H1 (cell line): Measurements from ENCODE around the gene NDFIP2. TPM values are rescaled to one million over a fixed set of nuclear protein-coding genes. Genes with fewer than 3 reads are reported as not detected.

ENCODE experiments used
- CTCF ChIA-PET: fragments of 300-600 bp; sonication (Branson Sonifier 250); formaldehyde crosslinking; loops from one replicate; lab custom pipeline; 2021; ENCODE audit not compliant: partially characterized antibody; lab: Charles Lee
- POLR2A ChIA-PET: fragments of 300-600 bp; sonication (Branson Sonifier 250); formaldehyde crosslinking; loops from one replicate; lab custom pipeline; 2021; ENCODE audit warnings: inconsistent platforms; ENCODE audit not compliant: partially characterized antibody; lab: Charles Lee
- DNase-seq, 2 experiments: peaks; one replicate each; pipeline versions ENCODE4 v3.0.0 to v3.0.0-alpha.2; 2010 to 2022; ENCODE audit warnings: low spot score in 2 of 2, low read depth in 1 of 2, mixed read lengths in 1 of 2
- FAIRE-seq: peaks from 2 replicates; lab custom pipeline; 2011; peaks lifted over from hg19 to GRCh38; lab: Jason Lieb, UNC
- H2AFZ ChIP-seq: 2 replicates; pipeline ENCODE4 v1.8.1; 2012; ENCODE audit warnings: low read length, inconsistent platforms
- H2AK5ac ChIP-seq: 2 replicates; pipeline ENCODE4 v1.6.1; 2013; ENCODE audit warnings: low read depth, low read length
- H2BK120ac ChIP-seq: replicated peaks from 2 replicates; pipeline ENCODE3; 2013; ENCODE audit warnings: low read depth, low read length, inconsistent platforms
- H2BK12ac ChIP-seq: 2 replicates; pipeline ENCODE4 v1.6.1; 2013; ENCODE audit warnings: low read depth, low read length
- H2BK15ac ChIP-seq: 2 replicates; pipeline ENCODE4 v1.6.1; 2013; ENCODE audit warnings: low read length
- H2BK20ac ChIP-seq: 2 replicates; pipeline ENCODE4 v1.6.1; 2013; ENCODE audit warnings: low read length
- H2BK5ac ChIP-seq: 2 replicates; pipeline ENCODE4 v1.6.1; 2013; ENCODE audit warnings: low read depth, low read length
- H3K14ac ChIP-seq: 2 replicates; pipeline ENCODE4 v1.6.1; 2013; ENCODE audit warnings: inconsistent platforms; ENCODE audit not compliant: insufficient read length
- H3K18ac ChIP-seq: 2 replicates; pipeline ENCODE4 v1.6.1; 2013; ENCODE audit warnings: low read length; ENCODE audit errors: extremely low read depth
- H3K23ac ChIP-seq: 2 replicates; pipeline ENCODE4 v1.6.1; 2013; ENCODE audit warnings: inconsistent platforms; ENCODE audit not compliant: insufficient read length
- H3K23me2 ChIP-seq: 2 replicates; pipeline ENCODE4 v1.6.1; 2013; ENCODE audit warnings: low read depth, low read length
- H3K27ac ChIP-seq: 2 replicates; pipeline ENCODE4 v1.6.1; 2011; ENCODE audit warnings: low read depth, low read length, inconsistent platforms
- H3K27me3 ChIP-seq, 4 experiments: replicated peaks in 1 of 4; 1 replicate in 1 of 4; 2 replicates in 3 of 4; pipeline versions ENCODE4 v1.6.1 to v1.8.1; 2011 to 2013; ENCODE audit warnings: low read length in 3 of 4, mild to moderate bottlenecking in 3 of 4, inconsistent platforms in 2 of 4, mixed read lengths in 2 of 4, moderate library complexity in 1 of 4; ENCODE audit not compliant: control insufficient read depth in 3 of 4, insufficient read depth in 3 of 4; ENCODE audit errors: extremely low read depth in 1 of 4
- H3K36me3 ChIP-seq, 4 experiments: 2 replicates each; pipeline versions ENCODE4 v1.6.1 to v1.8.1; 2011 to 2013; ENCODE audit warnings: mild to moderate bottlenecking in 4 of 4, low read length in 3 of 4, moderate library complexity in 2 of 4, control low read depth in 1 of 4, inconsistent platforms in 1 of 4; ENCODE audit not compliant: insufficient read depth in 4 of 4, control insufficient read depth in 2 of 4
- H3K4ac ChIP-seq: replicated peaks from 2 replicates; pipeline ENCODE3; 2013; ENCODE audit warnings: low read length, low read depth, mixed read lengths, inconsistent platforms; ENCODE audit not compliant: insufficient read length
- H3K4me1 ChIP-seq, 4 experiments: replicated peaks in 1 of 4; 1 replicate in 1 of 4; 2 replicates in 3 of 4; pipeline versions ENCODE4 v1.6.1 to v1.8.1; 2011 to 2013; ENCODE audit warnings: low read length in 3 of 4, inconsistent platforms in 2 of 4, mixed read lengths in 1 of 4; ENCODE audit not compliant: insufficient read depth in 4 of 4, control insufficient read depth in 3 of 4
- H3K4me2 ChIP-seq, 2 experiments: 2 replicates each; pipeline versions ENCODE4 v1.6.1 to v1.8.1; 2011 to 2013; ENCODE audit warnings: low read depth in 2 of 2, low read length in 2 of 2, control low read depth in 1 of 2, inconsistent platforms in 1 of 2, mild to moderate bottlenecking in 1 of 2; ENCODE audit not compliant: insufficient read depth in 1 of 2
- H3K4me3 ChIP-seq, 4 experiments: fragments of 200-600, 300-600 bp in 1 of 4; sonication (generic), shearing (Covaris generic), sonication (Bioruptor Twin) in 1 of 4; 2 replicates each; pipeline versions ENCODE4 v1.5.1 to v1.8.1; 2011 to 2016; ENCODE audit warnings: low read length in 4 of 4, low read depth in 3 of 4, control low read depth in 2 of 4, inconsistent platforms in 2 of 4, mild to moderate bottlenecking in 2 of 4, mixed read lengths in 1 of 4, moderate library complexity in 1 of 4; ENCODE audit not compliant: insufficient read depth in 2 of 4; ENCODE audit errors: extremely low read depth in 1 of 4
- H3K56ac ChIP-seq: replicated peaks from 2 replicates; pipeline ENCODE3; 2013; ENCODE audit warnings: low read depth, mild to moderate bottlenecking, mixed read lengths, low read length, inconsistent platforms; ENCODE audit not compliant: insufficient read length
- H3K79me1 ChIP-seq: 2 replicates; pipeline ENCODE4 v1.6.1; 2013; ENCODE audit warnings: low read depth, low read length, control low read depth
- H3K79me2 ChIP-seq, 2 experiments: 2 replicates each; pipeline versions ENCODE4 v1.6.1 to v1.8.1; 2012 to 2013; ENCODE audit warnings: low read length in 2 of 2, mild to moderate bottlenecking in 2 of 2, inconsistent platforms in 1 of 2; ENCODE audit not compliant: insufficient read depth in 2 of 2, control insufficient read depth in 1 of 2
- H3K9ac ChIP-seq, 4 experiments: replicated peaks in 1 of 4; 1 replicate in 1 of 4; 2 replicates in 3 of 4; pipeline versions ENCODE4 v1.6.1 to v1.8.1; 2011 to 2013; ENCODE audit warnings: low read depth in 3 of 4, low read length in 3 of 4, control low read depth in 2 of 4, mild to moderate bottlenecking in 2 of 4, moderate library complexity in 2 of 4, inconsistent platforms in 1 of 4; ENCODE audit errors: extremely low read depth in 1 of 4
- H3K9me3 ChIP-seq, 2 experiments: 2 replicates each; pipeline versions ENCODE4 v1.6.1 to v1.8.1; 2012 to 2013; ENCODE audit warnings: mild to moderate bottlenecking in 2 of 2, moderate library complexity in 2 of 2, control low read depth in 1 of 2, inconsistent platforms in 1 of 2, low read depth in 1 of 2, low read length in 1 of 2, mixed read lengths in 1 of 2; ENCODE audit not compliant: insufficient read depth in 2 of 2
- H4K20me1 ChIP-seq, 2 experiments: replicated peaks in 1 of 2; 2 replicates each; pipeline versions ENCODE3 to v1.8.1; 2011 to 2013; ENCODE audit warnings: inconsistent platforms in 2 of 2, low read length in 2 of 2, mild to moderate bottlenecking in 1 of 2; ENCODE audit not compliant: insufficient read depth in 2 of 2, control insufficient read depth in 1 of 2
- H4K5ac ChIP-seq: 2 replicates; pipeline ENCODE4 v1.6.1; 2013; ENCODE audit warnings: low read length, low read depth, mixed read lengths, inconsistent platforms; ENCODE audit not compliant: insufficient read length
- H4K8ac ChIP-seq: 2 replicates; pipeline ENCODE4 v1.8.0; 2013; ENCODE audit warnings: mild to moderate bottlenecking, moderate library complexity, low read length, inconsistent platforms; ENCODE audit not compliant: insufficient read depth; ENCODE audit errors: extremely low read depth
- H4K91ac ChIP-seq: replicated peaks from 2 replicates; pipeline ENCODE3; 2013; ENCODE audit warnings: low read length, mixed read lengths, inconsistent platforms; ENCODE audit not compliant: insufficient read length
- BCL11A ChIP-seq, 2 experiments: IDR thresholded peaks; one replicate each; pipeline ENCODE4 v1.6.1; 2011; ENCODE audit warnings: low read depth in 2 of 2, low read length in 2 of 2, mild to moderate bottlenecking in 2 of 2
- BRCA1 ChIP-seq: IDR thresholded peaks from 2 replicates; pipeline ENCODE4 v1.6.1; 2012; ENCODE audit warnings: low read depth, low read length, improper control_type of control experiment
- HDAC6 ChIP-seq: IDR thresholded peaks from one replicate; pipeline ENCODE4 v1.7.1; 2012; ENCODE audit warnings: low read depth, mild to moderate bottlenecking, inconsistent platforms, low read length, moderate library complexity
- JUND ChIP-seq: IDR thresholded peaks from 2 replicates; pipeline ENCODE4 v1.6.1; 2011; ENCODE audit warnings: mild to moderate bottlenecking, improper control_type of control experiment, low read length
- RXRA ChIP-seq: IDR thresholded peaks from 2 replicates; pipeline ENCODE4 v1.6.1; 2011; ENCODE audit warnings: low read depth, mild to moderate bottlenecking, low read length, moderate library complexity; ENCODE audit not compliant: insufficient read depth
- SAP30 ChIP-seq: fragments of 300-600 bp; sonication (generic); IDR thresholded peaks from 2 replicates; pipeline ENCODE4 v1.7.1; 2012; ENCODE audit warnings: low read length, moderate library complexity, mild to moderate bottlenecking, inconsistent platforms; ENCODE audit not compliant: insufficient read depth, insufficient replicate concordance
- SIX5 ChIP-seq: IDR thresholded peaks from 2 replicates; pipeline ENCODE4 v1.6.1; 2011; ENCODE audit warnings: mild to moderate bottlenecking, low read depth, low read length
- TEAD4 ChIP-seq: IDR thresholded peaks from 2 replicates; pipeline ENCODE4 v1.6.1; 2012; ENCODE audit warnings: low read depth, low read length, inconsistent platforms, mixed read lengths
- YY1 ChIP-seq: IDR thresholded peaks from 2 replicates; pipeline ENCODE4 v1.6.1; 2011; ENCODE audit warnings: low read depth, mild to moderate bottlenecking, low read length
- WGBS, 2 experiments: shearing (Covaris generic) in 1 of 2; methylation state at CpG; one replicate each; pipeline versions ENCODE4 v1.1.6 to v1.1.7; 2013 to 2015; ENCODE audit warnings: low lambda C conversion rate in 2 of 2, mixed read lengths in 2 of 2, inconsistent platforms in 1 of 2, low coverage in 1 of 2, missing lambda C conversion rate in 1 of 2; ENCODE audit not compliant: insufficient replicate concordance in 2 of 2, insufficient coverage in 1 of 2, insufficient read length in 1 of 2; ENCODE audit errors: extremely low coverage in 1 of 2, missing lambda C conversion rate in 1 of 2; 5-methylcytosine and 5-hydroxymethylcytosine counted together
- polyA plus RNA-seq, 7 experiments: library from polyadenylated mRNA; depleted of rRNA in 3 of 7; stranded (reverse) in 5 of 7; unstranded in 2 of 7; fragments of >200 nt in 5 of 7; fragments of 200-250 nt in 2 of 7; gene quantifications; 1 replicate in 5 of 7; 2 replicates in 1 of 7; 4 replicates in 1 of 7; pipeline versions ENCODE4 v1.2.1 to v1.2.3, GENCODE V29; 2011 to 2013; ENCODE audit warnings: missing spikeins in 2 of 7, mixed read lengths in 2 of 7
- total RNA-seq: library from RNA; stranded (reverse); fragmentation: NEBNext Ultra II Directional; extraction: Animal tissue kit (Norgen Biotek cat#: 25700); gene quantifications from 2 replicates; pipeline ENCODE4 v1.2.1, GENCODE V29; 2021
- TF ChIP-seq, protein P1 (sequence below), 3 experiments: IDR thresholded peaks; 1 replicate in 2 of 3; 2 replicates in 1 of 3; pipeline versions ENCODE4 v1.5.1 to v1.6.1; 2011; ENCODE audit warnings: low read length in 3 of 3, mild to moderate bottlenecking in 3 of 3, inconsistent platforms in 2 of 3, low read depth in 1 of 3, moderate library complexity in 1 of 3; ENCODE audit not compliant: insufficient read depth in 1 of 3; ENCODE audit errors: control extremely low read depth in 1 of 3

Gene NDFIP2
- total and polyA plus RNA-seq, 2 of the 8 experiments (the other 6 are each of a cell fraction or from before 2014, with no cell fraction given), result 11.1 to 32.9 TPM

DNA sequence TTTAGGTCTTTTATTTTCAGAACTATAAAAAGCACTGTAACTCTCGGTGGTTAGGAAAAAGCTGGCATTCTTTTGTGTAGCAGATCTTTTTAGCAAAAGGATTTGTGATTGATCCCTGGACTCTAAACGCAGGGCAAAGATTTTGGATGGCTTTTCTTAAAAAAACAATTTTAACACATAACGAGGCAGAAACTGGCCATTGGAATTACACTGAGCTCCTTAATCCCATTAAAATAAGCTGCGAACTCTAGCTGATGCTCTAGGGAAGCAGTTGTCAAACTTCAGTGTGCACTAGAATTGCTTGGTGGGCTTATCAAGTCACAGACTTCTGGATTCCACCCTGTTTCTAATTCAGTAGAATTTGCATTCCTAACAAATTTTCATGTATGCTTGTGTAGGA is 33.8 kb upstream of the NDFIP2 start:
- H2BK20ac ChIP-seq, result no peak overlapping the region
- H3K56ac ChIP-seq, result no peak overlapping the region
- H3K79me1 ChIP-seq, result no peaks in the 10 kb centered on the region
- no peak overlapping the region for H3K14ac ChIP-seq
- H3K9me3 ChIP-seq, result no peaks in the 10 kb centered on the region
- POLR2A ChIA-PET, result no interaction called here
- H3K27ac ChIP-seq, result no peak overlapping the region
- no peak overlapping the region for H2AFZ ChIP-seq
- H3K4me2 ChIP-seq, result no peak overlapping the region
- H3K27me3 ChIP-seq, result peaks cover 0 to 1% (median 0%) of the 10 kb centered on the region in 4 experiments; a peak in 1 of 7 replicates
- no peak overlapping the region for H3K4ac ChIP-seq
- H2BK120ac ChIP-seq, result no peak overlapping the region
- no peak for FAIRE-seq
- H4K20me1 ChIP-seq, result no peaks in the 10 kb centered on the region
- no peak overlapping the region for H2BK12ac ChIP-seq
- no peak overlapping the region for H4K8ac ChIP-seq
- no peak overlapping the region for H3K23ac ChIP-seq
- H3K9ac ChIP-seq, result no peak overlapping the region
- no peak overlapping the region for H4K91ac ChIP-seq
- H2BK15ac ChIP-seq, result no peak overlapping the region
- H2AK5ac ChIP-seq, result no peak overlapping the region
- H3K18ac ChIP-seq, result no peak overlapping the region
- H3K23me2 ChIP-seq, result no peaks in the 10 kb centered on the region
- no peak overlapping the region for H4K5ac ChIP-seq
- H3K79me2 ChIP-seq, result no peaks in the 10 kb centered on the region
- no peak overlapping the region for H2BK5ac ChIP-seq
- WGBS, 2 experiments, result 90% methylated on average over 4 of the region's 4 CpGs; no CpG with 5 or more reads in 1 of the 2 experiments
- no peak for DNase-seq
- peaks cover 0 to 4% (median 0%) of the 10 kb centered on the region in 4 experiments; a peak in 2 of 7 replicates for H3K4me1 ChIP-seq
- CTCF ChIA-PET, result no interaction called here
- H3K36me3 ChIP-seq, result no peaks in the 10 kb centered on the region
- H3K4me3 ChIP-seq, result no peak overlapping the region
- TF ChIP-seq JUND (no peak), BRCA1 (no peak), HDAC6 (no peak), SAP30 (no peak), RXRA (no peak), SIX5 (no peak), YY1 (no peak), BCL11A (IDR thresholded peaks at IDR 0.05; ENCODE audit: low read depth in 2 of 2, low read length in 2 of 2) (no peak), TEAD4 (no peak)
- TF ChIP-seq, protein P1, sequence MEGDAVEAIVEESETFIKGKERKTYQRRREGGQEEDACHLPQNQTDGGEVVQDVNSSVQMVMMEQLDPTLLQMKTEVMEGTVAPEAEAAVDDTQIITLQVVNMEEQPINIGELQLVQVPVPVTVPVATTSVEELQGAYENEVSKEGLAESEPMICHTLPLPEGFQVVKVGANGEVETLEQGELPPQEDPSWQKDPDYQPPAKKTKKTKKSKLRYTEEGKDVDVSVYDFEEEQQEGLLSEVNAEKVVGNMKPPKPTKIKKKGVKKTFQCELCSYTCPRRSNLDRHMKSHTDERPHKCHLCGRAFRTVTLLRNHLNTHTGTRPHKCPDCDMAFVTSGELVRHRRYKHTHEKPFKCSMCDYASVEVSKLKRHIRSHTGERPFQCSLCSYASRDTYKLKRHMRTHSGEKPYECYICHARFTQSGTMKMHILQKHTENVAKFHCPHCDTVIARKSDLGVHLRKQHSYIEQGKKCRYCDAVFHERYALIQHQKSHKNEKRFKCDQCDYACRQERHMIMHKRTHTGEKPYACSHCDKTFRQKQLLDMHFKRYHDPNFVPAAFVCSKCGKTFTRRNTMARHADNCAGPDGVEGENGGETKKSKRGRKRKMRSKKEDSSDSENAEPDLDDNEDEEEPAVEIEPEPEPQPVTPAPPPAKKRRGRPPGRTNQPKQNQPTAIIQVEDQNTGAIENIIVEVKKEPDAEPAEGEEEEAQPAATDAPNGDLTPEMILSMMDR (IDR thresholded peaks at IDR 0.05; ENCODE audit: control extremely low read depth in 1 of 3, insufficient read depth in 1 of 3, low read depth in 1 of 3, low read length in 3 of 3), result no peak
